ENCODE results near the gene RUBCNL.

The RUBCNL gene

GRCh38 chr13:46303742-46304385 is 83.2 kb downstream of the RUBCNL start:
- DNase-seq (ENCODE audit: low spot score), result no peak

GRCh38 chr13:46297361-46297811 is 89.7 kb downstream of the RUBCNL start:
- DNase-seq (ENCODE audit: low spot score), result no peak

GRCh38 chr13:46296921-46297320 is 90.1 kb downstream of the RUBCNL start:
- DNase-seq (ENCODE audit: low spot score), result peak; percentile 75

GRCh38 chr13:46296115-46296822 is 90.8 kb downstream of the RUBCNL start:
- peak; percentile 79 for DNase-seq (ENCODE audit: low spot score)

- DNase-seq (ENCODE audit: low spot score), result no peak
These were observed 91.4 kb downstream of the RUBCNL start for GRCh38 chr13:46295491-46296114.

GRCh38 chr13:46293436-46293835 is 93.6 kb downstream of the RUBCNL start:
- no peak for DNase-seq (ENCODE audit: low spot score)
